ENCODE results near the gene CEP295NL. TPM values are rescaled to one million over a fixed set of nuclear protein-coding genes. Genes with fewer than 3 reads are reported as not detected.

CEP295NL gene
- total and polyA plus RNA-seq, 2 of the 8 experiments (the other 6 are each of a cell fraction or from before 2014, with no cell fraction given): 0.06 to 2.0 TPM

DNA sequence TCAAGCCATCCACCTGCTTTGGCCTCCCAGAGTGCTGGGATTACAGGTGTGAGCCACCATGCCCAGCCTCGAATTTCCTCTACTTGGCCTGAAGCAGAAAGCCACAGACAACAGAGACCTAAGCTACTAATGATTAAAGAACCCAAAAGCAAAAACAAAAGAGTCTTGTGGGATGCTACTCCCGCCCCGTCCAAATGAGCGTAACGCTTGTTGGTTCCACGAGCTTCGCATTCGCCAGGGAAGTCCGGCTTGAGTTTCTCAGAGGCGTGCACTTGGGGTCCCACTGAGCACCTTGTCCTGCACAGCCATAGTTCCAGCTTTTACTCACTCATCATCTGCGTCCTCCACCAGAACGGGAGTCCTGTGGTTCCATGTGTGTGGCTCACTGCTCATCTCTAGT lies 16.0 kb downstream of the CEP295NL start:
- ChIA-PET POLR2A (ENCODE audit: partially characterized antibody) (interaction anchor here (0.6 to 1.6 kb wide), 2 partner anchors 8 to 252 kb away, joined by 3 read pairs; no protein-coding TSS in a partner anchor), CTCF (ENCODE audit: partially characterized antibody) (interaction anchor here (1.3 to 2.8 kb wide), 5 partner anchors 9 to 85 kb away, joined by 3 to 12 read pairs (median 7); no protein-coding TSS in a partner anchor)
- no peak overlapping the region for H2AK5ac ChIP-seq (ENCODE audit: low read depth, low read length)
- H3K79me2 ChIP-seq (ENCODE audit: control insufficient read depth in 1 of 2, insufficient read depth in 2 of 2, low read length in 2 of 2): peaks cover 0 to 6% of the 10 kb centered on the region in 2 experiments; a peak in 1 of 4 replicates
- H3K4me2 ChIP-seq (ENCODE audit: insufficient read depth in 1 of 2, low read depth in 2 of 2, low read length in 2 of 2): no peak overlapping the region
- DNase-seq (ENCODE audit: low read depth in 1 of 2, low spot score in 2 of 2): no peak
- H4K8ac ChIP-seq (ENCODE audit: extremely low read depth, insufficient read depth, low read length): peak overlapping the region; percentile 35; the same call in 1 of the 2 replicates
- H2BK20ac ChIP-seq (ENCODE audit: low read length): no peak overlapping the region
- no peaks in the 10 kb centered on the region for H3K9me3 ChIP-seq (ENCODE audit: insufficient read depth in 2 of 2, low read depth in 1 of 2, low read length in 1 of 2)
- H2BK120ac ChIP-seq (replicated peaks; ENCODE audit: low read depth, low read length): no peak overlapping the region
- 93% methylated on average over 12 of the region's 12 CpGs; no CpG with 5 or more reads in 1 of the 2 experiments for WGBS, 2 experiments (ENCODE audit: extremely low coverage in 1 of 2, insufficient coverage in 1 of 2, insufficient read length in 1 of 2, insufficient replicate concordance in 2 of 2, low coverage in 1 of 2, low lambda C conversion rate in 2 of 2, missing lambda C conversion rate in 1 of 2)
- H3K18ac ChIP-seq (ENCODE audit: extremely low read depth, low read length): no peak overlapping the region
- H3K9ac ChIP-seq (replicated peaks in 1 of 4; ENCODE audit: extremely low read depth in 1 of 4, low read depth in 3 of 4, low read length in 3 of 4): no peak overlapping the region
- H3K36me3 ChIP-seq (ENCODE audit: control insufficient read depth in 2 of 4, insufficient read depth in 4 of 4, low read length in 3 of 4): peaks cover 0 to 2% (median 0%) of the 10 kb centered on the region in 4 experiments; a peak in 1 of 8 replicates
- no peak for FAIRE-seq
- no peak overlapping the region for H3K4ac ChIP-seq (replicated peaks; ENCODE audit: insufficient read length, low read depth, low read length)
- no peak overlapping the region for H2AFZ ChIP-seq (ENCODE audit: low read length)
- no peaks in the 10 kb centered on the region; a peak in 1 of 7 replicates for H3K27me3 ChIP-seq (replicated peaks in 1 of 4; ENCODE audit: control insufficient read depth in 3 of 4, extremely low read depth in 1 of 4, insufficient read depth in 3 of 4, low read length in 3 of 4)
- no peak overlapping the region for H2BK12ac ChIP-seq (ENCODE audit: low read depth, low read length)
- no peak overlapping the region for H3K23ac ChIP-seq (ENCODE audit: insufficient read length)
- peaks cover 4 to 5% of the 10 kb centered on the region in 2 experiments for H4K20me1 ChIP-seq (replicated peaks in 1 of 2; ENCODE audit: control insufficient read depth in 1 of 2, insufficient read depth in 2 of 2, low read length in 2 of 2)
- H3K23me2 ChIP-seq (ENCODE audit: low read depth, low read length): no peaks in the 10 kb centered on the region
- H4K5ac ChIP-seq (ENCODE audit: insufficient read length, low read depth, low read length): no peak overlapping the region
- no peak overlapping the region for H3K14ac ChIP-seq (ENCODE audit: insufficient read length)
- peaks cover 3% of the 10 kb centered on the region; the same call in 1 of the 2 replicates for H3K79me1 ChIP-seq (ENCODE audit: low read depth, low read length)
- H4K91ac ChIP-seq (replicated peaks; ENCODE audit: insufficient read length, low read length): no peak overlapping the region
- H3K4me3 ChIP-seq (ENCODE audit: extremely low read depth in 1 of 4, insufficient read depth in 2 of 4, low read depth in 3 of 4, low read length in 4 of 4): no peak overlapping the region
- no peak overlapping the region for H3K56ac ChIP-seq (replicated peaks; ENCODE audit: insufficient read length, low read depth, low read length)
- H3K27ac ChIP-seq (ENCODE audit: low read depth, low read length): no peak overlapping the region
- no peak overlapping the region for H2BK5ac ChIP-seq (ENCODE audit: low read depth, low read length)
- no peak overlapping the region for H2BK15ac ChIP-seq (ENCODE audit: low read length)
- H3K4me1 ChIP-seq (replicated peaks in 1 of 4; ENCODE audit: control insufficient read depth in 3 of 4, insufficient read depth in 4 of 4, low read length in 3 of 4): peaks cover 0 to 23% (median 20%) of the 10 kb centered on the region in 4 experiments; a peak in 6 of 7 replicates
- TF ChIP-seq GTF2F1 (IDR thresholded peaks at IDR 0.05; ENCODE audit: borderline replicate concordance, low read depth, low read length) (no peak), ZNF274 (IDR thresholded peaks at IDR 0.05; ENCODE audit: borderline replicate concordance, extremely low read depth, low read length) (no peak), CHD1 (IDR thresholded peaks at IDR 0.05; ENCODE audit: low read depth, low read length) (no peak), SP2 (IDR thresholded peaks at IDR 0.05; ENCODE audit: low read length) (no peak), POLR2A (IDR thresholded peaks at IDR 0.05; ENCODE audit: control extremely low read depth in 1 of 2, low read depth in 2 of 2, low read length in 2 of 2) (no peak), FOSL1 (IDR thresholded peaks at IDR 0.05; ENCODE audit: insufficient read depth, low read depth, low read length) (no peak), EGR1 (IDR thresholded peaks at IDR 0.05; ENCODE audit: borderline replicate concordance, low read depth, low read length) (no peak), CREB1 (IDR thresholded peaks at IDR 0.05) (no peak), BRCA1 (IDR thresholded peaks at IDR 0.05; ENCODE audit: low read depth, low read length) (no peak), JUN (IDR thresholded peaks at IDR 0.05; ENCODE audit: low read depth, low read length) (no peak), POLR2AphosphoS5 (IDR thresholded peaks at IDR 0.05; ENCODE audit: low read depth, low read length) (no peak), GABPA (IDR thresholded peaks at IDR 0.05; ENCODE audit: borderline replicate concordance, insufficient read depth, low read length) (no peak), TCF12 (IDR thresholded peaks at IDR 0.05; ENCODE audit: low read depth, low read length) (no peak), BACH1 (IDR thresholded peaks at IDR 0.05; ENCODE audit: low read length) (no peak)
- TF ChIP-seq, protein P1, sequence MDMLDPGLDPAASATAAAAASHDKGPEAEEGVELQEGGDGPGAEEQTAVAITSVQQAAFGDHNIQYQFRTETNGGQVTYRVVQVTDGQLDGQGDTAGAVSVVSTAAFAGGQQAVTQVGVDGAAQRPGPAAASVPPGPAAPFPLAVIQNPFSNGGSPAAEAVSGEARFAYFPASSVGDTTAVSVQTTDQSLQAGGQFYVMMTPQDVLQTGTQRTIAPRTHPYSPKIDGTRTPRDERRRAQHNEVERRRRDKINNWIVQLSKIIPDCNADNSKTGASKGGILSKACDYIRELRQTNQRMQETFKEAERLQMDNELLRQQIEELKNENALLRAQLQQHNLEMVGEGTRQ (IDR thresholded peaks at IDR 0.05; ENCODE audit: low read length): no peak

Data from H1 (cell line).